HG03039 (cell line): ENCODE results near the gene ZSCAN16.

Experiments used
- ATAC-seq: cut with Tn5 transposase; IDR thresholded peaks from one replicate; pipeline ENCODE4 v1.9.1; 2021; ENCODE audit warnings: mild to moderate bottlenecking, moderate library complexity; ENCODE audit not compliant: unreplicated experiment

The ZSCAN16 gene

GRCh38 chr6:28167926-28168325, 43.5 kb downstream of the ZSCAN16 start:
- no peak for ATAC-seq

- no peak for ATAC-seq
Measured at GRCh38 chr6:28171271-28171670, 46.9 kb downstream of the ZSCAN16 start.

- no peak for ATAC-seq
Measured at GRCh38 chr6:28172006-28172405, 47.6 kb downstream of the ZSCAN16 start.

- no peak for ATAC-seq
Measured at GRCh38 chr6:28176373-28176772, 52.0 kb downstream of the ZSCAN16 start.
